HG02884 (cell line): ENCODE data around the gene NEURL1B.

ENCODE experiments used
- ATAC-seq: cut with Tn5 transposase; IDR thresholded peaks from one replicate; pipeline ENCODE4 v1.9.1; 2021; ENCODE audit warnings: mild to moderate bottlenecking, moderate library complexity; ENCODE audit not compliant: unreplicated experiment

NEURL1B gene

GRCh38 chr5:172608773-172609172, 32.3 kb upstream of the NEURL1B start:
- ATAC-seq, result no peak

- ATAC-seq, result no peak
Measured at GRCh38 chr5:172610643-172611042, 30.4 kb upstream of the NEURL1B start.

- ATAC-seq, result no peak
Measured at GRCh38 chr5:172611913-172612312, 29.1 kb upstream of the NEURL1B start.

GRCh38 chr5:172612771-172613170, 28.3 kb upstream of the NEURL1B start:
- ATAC-seq, result no peak

- ATAC-seq, result no peak
Measured at GRCh38 chr5:172616136-172616535, 24.9 kb upstream of the NEURL1B start.

GRCh38 chr5:172616730-172617129, 24.3 kb upstream of the NEURL1B start:
- no peak for ATAC-seq

GRCh38 chr5:172617817-172618216, 23.2 kb upstream of the NEURL1B start:
- no peak for ATAC-seq

- ATAC-seq, result no peak
Measured at GRCh38 chr5:172618574-172619365, 22.3 kb upstream of the NEURL1B start.

GRCh38 chr5:172620506-172620905, 20.6 kb upstream of the NEURL1B start:
- ATAC-seq, result no peak

- no peak for ATAC-seq
Measured at GRCh38 chr5:172622091-172623046, 18.7 kb upstream of the NEURL1B start.

GRCh38 chr5:172623313-172623980, 17.6 kb upstream of the NEURL1B start:
- no peak for ATAC-seq

- ATAC-seq, result no peak
Measured at GRCh38 chr5:172624083-172624995, 16.7 kb upstream of the NEURL1B start.

- ATAC-seq, result no peak
Measured at GRCh38 chr5:172624996-172625964, 15.8 kb upstream of the NEURL1B start.

GRCh38 chr5:172626031-172626581, 15.0 kb upstream of the NEURL1B start:
- ATAC-seq, result no peak

GRCh38 chr5:172630082-172630481, 11.0 kb upstream of the NEURL1B start:
- ATAC-seq, result no peak

- no peak for ATAC-seq
Measured at GRCh38 chr5:172630482-172630881, 10.6 kb upstream of the NEURL1B start.

- ATAC-seq, result no peak
Measured at GRCh38 chr5:172630986-172631385, 10.1 kb upstream of the NEURL1B start.

- ATAC-seq, result no peak
Measured at GRCh38 chr5:172632346-172633092, 8.5 kb upstream of the NEURL1B start.
